SK-N-MC (cell line): Measurements from ENCODE around the gene TUBA4A.

Experiments used
- EZH2 ChIP-seq: fragments of 200-600 bp; sonication (generic); IDR thresholded peaks from one replicate; pipeline ENCODE4 v1.6.1; 2017; ENCODE audit warnings: antibody characterized with exemption
- FOXP2 ChIP-seq: optimal IDR thresholded peaks from 2 replicates; pipeline ENCODE3; 2011; ENCODE audit warnings: mild to moderate bottlenecking, moderate library complexity; ENCODE audit not compliant: insufficient read depth; ENCODE audit errors: extremely low read length, control extremely low read depth

- TF ChIP-seq EZH2 (no peak), FOXP2 (no peak)
Measured at GRCh38 chr2:219274361-219274921, 20.7 kb upstream of the TUBA4A start.
